K562 (cell line): ENCODE measurements around the gene PCYT1A. TPM values are rescaled to one million over a fixed set of nuclear protein-coding genes. Genes with fewer than 3 reads are reported as not detected.

Experiments
- ARID2 ChIP-seq: fragments of 450-650 bp; IDR thresholded peaks from 2 replicates; pipeline ENCODE4 v1.6.1; 2017; ENCODE audit warnings: antibody characterized with exemption, mild to moderate bottlenecking
- ATF1 ChIP-seq, 2 experiments: fragments of 450-650 bp in 1 of 2; IDR thresholded peaks; 2 replicates each; pipeline ENCODE4 v1.6.1; 2016; ENCODE audit warnings: missing compliant biosample characterization in 1 of 2, missing genetic modification characterization in 1 of 2
- ETV1 ChIP-seq: fragments of 450-650 bp; conservative IDR thresholded peaks from 2 replicates; pipeline ENCODE4 v1.6.1; 2016; ENCODE audit warnings: missing genetic modification characterization, control low read depth, low read depth, missing compliant biosample characterization
- IFI16 ChIP-seq: fragments of 250-450 bp; sonication (Bioruptor Pico); IDR thresholded peaks from 2 replicates; pipeline ENCODE4 v2.1.2; 2022; ENCODE audit warnings: mild to moderate bottlenecking, inconsistent platforms
- IRF2 ChIP-seq: sonication (generic); formaldehyde crosslinking; IDR thresholded peaks from 2 replicates; pipeline ENCODE4 v1.8.1; 2022; ENCODE audit warnings: mild to moderate bottlenecking, missing genetic modification reagents
- PCBP1 ChIP-seq: fragments of 200-400 bp; formaldehyde crosslinking; IDR thresholded peaks from 2 replicates; pipeline ENCODE4 v1.6.1; 2018; ENCODE audit warnings: mild to moderate bottlenecking, low read depth, low read length; ENCODE audit not compliant: poor library complexity, severe bottlenecking
- RBBP5 ChIP-seq: fragments of 200-600 bp; sonication (generic); IDR thresholded peaks from 2 replicates; pipeline ENCODE4 v1.6.1; 2012; ENCODE audit warnings: borderline replicate concordance, mild to moderate bottlenecking, low read length, control low read depth, inconsistent platforms; ENCODE audit not compliant: insufficient read depth, poor library complexity, severe bottlenecking
- SP1 ChIP-seq: sonication (generic); formaldehyde crosslinking; IDR thresholded peaks from 2 replicates; pipeline ENCODE4 v1.8.1; 2022; ENCODE audit warnings: mild to moderate bottlenecking, missing genetic modification reagents
- TOE1 ChIP-seq, 2 experiments: fragments of 450-650 bp in 1 of 2; sonication (generic) in 1 of 2; formaldehyde crosslinking in 1 of 2; IDR thresholded peaks; 2 replicates each; pipeline versions ENCODE4 v1.7.1 to v1.8.0; 2016 to 2022; ENCODE audit warnings: borderline replicate concordance in 2 of 2, mild to moderate bottlenecking in 2 of 2, antibody characterized with exemption in 1 of 2, inconsistent platforms in 1 of 2, low read depth in 1 of 2, missing genetic modification reagents in 1 of 2, moderate library complexity in 1 of 2
- YBX1 ChIP-seq: fragments of 450-650 bp; IDR thresholded peaks from 2 replicates; pipeline ENCODE4 v1.7.1; 2016; ENCODE audit warnings: mild to moderate bottlenecking
- ZC3H11A ChIP-seq: IDR thresholded peaks from 2 replicates; pipeline ENCODE4 v1.6.1; 2012; ENCODE audit warnings: low read depth, low read length, improper control_type of control experiment
- ZNF57 ChIP-seq: fragments of 450-650 bp; formaldehyde crosslinking; IDR thresholded peaks from 2 replicates; pipeline ENCODE4 v1.4.0; 2020; ENCODE audit warnings: mild to moderate bottlenecking, moderate library complexity
- polyA plus RNA-seq, 8 experiments: library from polyadenylated mRNA; depleted of rRNA in 4 of 8; stranded (reverse) in 5 of 8; unstranded in 3 of 8; fragments of >200 nt; fragmentation: Nextera tagmentation in 2 of 8; fragmentation: Illumina TruSeq in 1 of 8; extraction: Ambion mirVana in 2 of 8; extraction: Trizol in 1 of 8; gene quantifications; 2 replicates each; pipeline versions ENCODE4 v1.2.1 to v1.2.3, GENCODE V29; 2011 to 2014; ENCODE audit warnings: inconsistent platforms in 1 of 8, missing spikeins in 1 of 8
- total RNA-seq, 7 experiments: library from RNA; depleted of rRNA in 6 of 7; stranded (reverse); fragments of >200 nt in 6 of 7; fragmentation: Illumina TruSeq in 2 of 7; extraction: Trizol in 2 of 7; gene quantifications; 2 replicates each; pipeline versions ENCODE4 v1.2.1 to v1.2.3, GENCODE V29; 2011 to 2021; ENCODE audit warnings: low replicate concordance in 1 of 7
- TF ChIP-seq, protein P1 (sequence below): fragments of 450-650 bp; conservative IDR thresholded peaks from 2 replicates; pipeline ENCODE4 v1.6.1; 2016; ENCODE audit warnings: missing genetic modification characterization, low read depth, mild to moderate bottlenecking, control low read depth, missing compliant biosample characterization
- TF ChIP-seq, protein P2 (sequence below): sonication (generic); formaldehyde crosslinking; IDR thresholded peaks from 2 replicates; pipeline ENCODE4 v1.8.0; 2022; ENCODE audit warnings: missing genetic modification reagents, mild to moderate bottlenecking, moderate library complexity, borderline replicate concordance
- TF ChIP-seq, protein P3 (sequence below), 2 experiments: fragments of 450-650 bp; formaldehyde crosslinking in 1 of 2; IDR thresholded peaks; 2 replicates each; pipeline versions ENCODE4 v1.4.0 to v1.6.1; 2014 to 2020; ENCODE audit warnings: mild to moderate bottlenecking in 2 of 2, borderline replicate concordance in 1 of 2, low read depth in 1 of 2

PCYT1A gene
- total and polyA plus RNA-seq, 9 of the 15 experiments (the other 6 are each of a cell fraction or from before 2014, with no cell fraction given): 13.4 to 62.8 (median 49.4) TPM

DNA sequence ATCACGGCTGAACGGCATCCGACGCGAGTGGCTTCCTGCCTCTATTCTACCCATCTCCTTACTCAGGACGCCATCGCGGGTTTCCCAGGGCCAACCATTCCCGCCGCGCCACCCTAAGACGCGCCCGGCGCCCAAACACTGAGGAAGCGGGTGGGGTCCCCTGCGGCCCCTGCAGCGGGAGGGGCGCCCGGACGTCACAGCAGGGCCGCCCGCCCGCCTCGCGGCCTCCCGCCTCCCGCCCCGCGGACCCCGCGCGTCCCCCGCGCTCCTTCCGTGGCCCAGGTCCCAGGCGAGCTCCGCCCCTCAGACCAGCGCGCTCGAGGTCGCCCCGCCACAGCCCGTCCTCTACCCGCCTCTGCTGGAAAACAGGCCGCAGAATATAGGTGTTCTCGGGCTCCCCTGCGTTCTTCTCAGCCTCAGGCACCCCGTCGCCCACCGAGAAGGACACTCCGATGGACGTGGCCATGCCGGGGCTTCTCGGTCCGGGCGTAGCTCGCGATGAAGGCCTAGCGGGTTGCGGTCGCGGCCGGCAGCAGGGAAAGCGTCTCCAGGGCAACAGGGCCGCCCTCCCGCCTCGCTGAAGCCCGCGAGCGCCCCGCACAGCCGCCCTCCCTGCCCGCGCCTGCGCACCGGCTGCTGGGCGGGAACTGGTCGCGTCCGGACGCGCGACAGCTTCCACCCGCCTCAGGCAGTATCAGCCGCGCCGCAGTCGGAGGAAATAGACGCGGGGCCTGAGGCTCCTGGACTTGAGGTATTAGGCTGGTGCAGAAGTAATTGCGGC lies 30.4 kb upstream of the PCYT1A start, which contains the start of gene DYNLT2B (continued):
- TF ChIP-seq TOE1 (IDR thresholded peaks at IDR 0.05; ENCODE audit: borderline replicate concordance): peak; percentile 51; the same call in 1 of the 2 replicates
- TF ChIP-seq TOE1 (CRISPR knock-in tag; IDR thresholded peaks at IDR 0.05; ENCODE audit: borderline replicate concordance, low read depth): no peak
- TF ChIP-seq ATF1 (CRISPR knock-in tag; IDR thresholded peaks at IDR 0.05): peak; percentile 68; the same call in 1 of the 2 replicates
- peak; percentile 86 for TF ChIP-seq ATF1 (tag; IDR thresholded peaks at IDR 0.05)
- no peak for TF ChIP-seq ZNF57 (CRISPR knock-in tag)
- TF ChIP-seq, protein P1, sequence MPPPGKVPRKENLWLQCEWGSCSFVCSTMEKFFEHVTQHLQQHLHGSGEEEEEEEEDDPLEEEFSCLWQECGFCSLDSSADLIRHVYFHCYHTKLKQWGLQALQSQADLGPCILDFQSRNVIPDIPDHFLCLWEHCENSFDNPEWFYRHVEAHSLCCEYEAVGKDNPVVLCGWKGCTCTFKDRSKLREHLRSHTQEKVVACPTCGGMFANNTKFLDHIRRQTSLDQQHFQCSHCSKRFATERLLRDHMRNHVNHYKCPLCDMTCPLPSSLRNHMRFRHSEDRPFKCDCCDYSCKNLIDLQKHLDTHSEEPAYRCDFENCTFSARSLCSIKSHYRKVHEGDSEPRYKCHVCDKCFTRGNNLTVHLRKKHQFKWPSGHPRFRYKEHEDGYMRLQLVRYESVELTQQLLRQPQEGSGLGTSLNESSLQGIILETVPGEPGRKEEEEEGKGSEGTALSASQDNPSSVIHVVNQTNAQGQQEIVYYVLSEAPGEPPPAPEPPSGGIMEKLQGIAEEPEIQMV (tag): no peak
- no peak for TF ChIP-seq ZC3H11A
- TF ChIP-seq YBX1: no peak
- 0 out of 2 replicates have a peak, but pooled peaks have one; percentile 30 for TF ChIP-seq SP1 (CRISPR knock-in tag)
- TF ChIP-seq, protein P2, sequence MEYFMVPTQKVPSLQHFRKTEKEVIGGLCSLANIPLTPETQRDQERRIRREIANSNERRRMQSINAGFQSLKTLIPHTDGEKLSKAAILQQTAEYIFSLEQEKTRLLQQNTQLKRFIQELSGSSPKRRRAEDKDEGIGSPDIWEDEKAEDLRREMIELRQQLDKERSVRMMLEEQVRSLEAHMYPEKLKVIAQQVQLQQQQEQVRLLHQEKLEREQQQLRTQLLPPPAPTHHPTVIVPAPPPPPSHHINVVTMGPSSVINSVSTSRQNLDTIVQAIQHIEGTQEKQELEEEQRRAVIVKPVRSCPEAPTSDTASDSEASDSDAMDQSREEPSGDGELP: peak; percentile 79
- TF ChIP-seq IFI16: no peak
- TF ChIP-seq IRF2 (CRISPR knock-in tag): no peak
- TF ChIP-seq ARID2: no peak
- TF ChIP-seq PCBP1: no peak
- TF ChIP-seq, protein P3, sequence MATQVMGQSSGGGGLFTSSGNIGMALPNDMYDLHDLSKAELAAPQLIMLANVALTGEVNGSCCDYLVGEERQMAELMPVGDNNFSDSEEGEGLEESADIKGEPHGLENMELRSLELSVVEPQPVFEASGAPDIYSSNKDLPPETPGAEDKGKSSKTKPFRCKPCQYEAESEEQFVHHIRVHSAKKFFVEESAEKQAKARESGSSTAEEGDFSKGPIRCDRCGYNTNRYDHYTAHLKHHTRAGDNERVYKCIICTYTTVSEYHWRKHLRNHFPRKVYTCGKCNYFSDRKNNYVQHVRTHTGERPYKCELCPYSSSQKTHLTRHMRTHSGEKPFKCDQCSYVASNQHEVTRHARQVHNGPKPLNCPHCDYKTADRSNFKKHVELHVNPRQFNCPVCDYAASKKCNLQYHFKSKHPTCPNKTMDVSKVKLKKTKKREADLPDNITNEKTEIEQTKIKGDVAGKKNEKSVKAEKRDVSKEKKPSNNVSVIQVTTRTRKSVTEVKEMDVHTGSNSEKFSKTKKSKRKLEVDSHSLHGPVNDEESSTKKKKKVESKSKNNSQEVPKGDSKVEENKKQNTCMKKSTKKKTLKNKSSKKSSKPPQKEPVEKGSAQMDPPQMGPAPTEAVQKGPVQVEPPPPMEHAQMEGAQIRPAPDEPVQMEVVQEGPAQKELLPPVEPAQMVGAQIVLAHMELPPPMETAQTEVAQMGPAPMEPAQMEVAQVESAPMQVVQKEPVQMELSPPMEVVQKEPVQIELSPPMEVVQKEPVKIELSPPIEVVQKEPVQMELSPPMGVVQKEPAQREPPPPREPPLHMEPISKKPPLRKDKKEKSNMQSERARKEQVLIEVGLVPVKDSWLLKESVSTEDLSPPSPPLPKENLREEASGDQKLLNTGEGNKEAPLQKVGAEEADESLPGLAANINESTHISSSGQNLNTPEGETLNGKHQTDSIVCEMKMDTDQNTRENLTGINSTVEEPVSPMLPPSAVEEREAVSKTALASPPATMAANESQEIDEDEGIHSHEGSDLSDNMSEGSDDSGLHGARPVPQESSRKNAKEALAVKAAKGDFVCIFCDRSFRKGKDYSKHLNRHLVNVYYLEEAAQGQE (IDR thresholded peaks at IDR 0.05; ENCODE audit: borderline replicate concordance): peak; percentile 97
- TF ChIP-seq, protein P3 (CRISPR knock-in tag; IDR thresholded peaks at IDR 0.05; ENCODE audit: low read depth): peak; percentile 61; the same call in 1 of the 2 replicates
- TF ChIP-seq RBBP5: peak; percentile 69
- TF ChIP-seq ETV1 (tag): no peak
